DND-41 (cell line): ENCODE data around the gene PDE3B.
A peak's percentile ranks its signal among the peaks of the same experiment; 100 is the strongest.
"Not testable (repeated sequence)": the region's sequence is repeated elsewhere in the genome, so short reads cannot be mapped to it uniquely, and the experiment has no call there.

Source experiments
- ATAC-seq: fragments of 200-7000 bp; cut with Tn5 transposase; 3 replicates; pipeline ENCODE4 v1.9.1; 2021; ENCODE audit warnings: low read depth; ENCODE audit not compliant: insufficient read depth
- DNase-seq: peaks from one replicate; pipeline ENCODE4 v3.0.0-alpha.2; 2020
- H2AFZ ChIP-seq: 2 replicates; pipeline ENCODE4 v1.6.0; 2012; ENCODE audit warnings: low read depth, low read length
- H3K27ac ChIP-seq: 2 replicates; pipeline ENCODE4 v1.5.1; 2012; ENCODE audit warnings: low read length, inconsistent platforms
- H3K27me3 ChIP-seq: fragments of 200-600 bp; sonication (generic); 2 replicates; pipeline ENCODE4 v1.6.0; 2012; ENCODE audit warnings: low read length, mild to moderate bottlenecking, inconsistent platforms; ENCODE audit not compliant: insufficient read depth, poor library complexity
- H3K36me3 ChIP-seq: 2 replicates; pipeline ENCODE4 v1.5.1; 2012; ENCODE audit warnings: low read length, inconsistent platforms; ENCODE audit not compliant: insufficient read depth
- H3K4me1 ChIP-seq: 2 replicates; pipeline ENCODE4 v1.5.1; 2012; ENCODE audit warnings: mild to moderate bottlenecking, low read length; ENCODE audit not compliant: insufficient read depth
- H3K4me2 ChIP-seq: 2 replicates; pipeline ENCODE4 v1.6.0; 2012; ENCODE audit warnings: mild to moderate bottlenecking, moderate library complexity, low read length, inconsistent platforms; ENCODE audit not compliant: insufficient read depth
- H3K4me3 ChIP-seq, 2 experiments: fragments of 200-600 bp in 1 of 2; shearing (Covaris generic) in 1 of 2; 2 replicates each; pipeline ENCODE4 v1.5.1; 2012 to 2016; ENCODE audit warnings: inconsistent platforms in 2 of 2, low read length in 2 of 2, mild to moderate bottlenecking in 2 of 2, low read depth in 1 of 2, moderate library complexity in 1 of 2
- H3K79me2 ChIP-seq: 2 replicates; pipeline ENCODE4 v1.6.0; 2012; ENCODE audit warnings: low read length, inconsistent platforms; ENCODE audit not compliant: insufficient read depth
- H3K9ac ChIP-seq: 2 replicates; pipeline ENCODE4 v1.6.0; 2012; ENCODE audit warnings: low read depth, mild to moderate bottlenecking, inconsistent platforms, low read length, moderate library complexity
- H3K9me3 ChIP-seq: 2 replicates; pipeline ENCODE4 v1.5.1; 2012; ENCODE audit warnings: low read length, moderate library complexity, mild to moderate bottlenecking, inconsistent platforms; ENCODE audit not compliant: insufficient read depth, severe bottlenecking
- H4K20me1 ChIP-seq: 2 replicates; pipeline ENCODE4 v1.6.0; 2012; ENCODE audit warnings: low read length; ENCODE audit not compliant: insufficient read depth
- CTCF ChIP-seq: IDR thresholded peaks from 2 replicates; pipeline ENCODE4 v1.5.1; 2012; ENCODE audit warnings: borderline replicate concordance, low read length, moderate library complexity, mild to moderate bottlenecking; ENCODE audit not compliant: poor library complexity, severe bottlenecking; ENCODE audit errors: extremely low read depth
- EZH2 ChIP-seq: IDR thresholded peaks from 3 replicates; pipeline ENCODE4 v1.6.1; 2012; ENCODE audit warnings: borderline replicate concordance, low read depth, mild to moderate bottlenecking, moderate library complexity, low read length, inconsistent platforms; ENCODE audit not compliant: severe bottlenecking

PDE3B gene

GRCh38 chr11:14643697-14644225, at the start of gene PDE3B:
TSS of gene PDE3B (plus strand) at chr11:14643804. CDS start at chr11:14644076, 272 bp downstream.
- Histone ChIP-seq H3K36me3 (no peaks in the 10 kb centered on the region; the same call in 1 of the 2 replicates), H4K20me1 (peaks cover 14% of the 10 kb centered on the region; the same call in 1 of the 2 replicates), H2AFZ (peak within 1 kb of the TSS; percentile 67), H3K4me1 (peaks cover 80% of the 10 kb centered on the region), H3K4me3 (peak within 1 kb of the TSS; percentile 53 to 83), H3K79me2 (peaks cover 87% of the 10 kb centered on the region), H3K27me3 (no peaks in the 10 kb centered on the region), H3K9me3 (no peaks in the 10 kb centered on the region), H3K9ac (peak within 1 kb of the TSS; percentile 95), H3K4me2 (peak within 1 kb of the TSS; percentile 75), H3K27ac (peak within 1 kb of the TSS; percentile 78)
- DNase-seq (peak; percentile 74), ATAC-seq (peak; percentile 61)
- TF ChIP-seq EZH2, result no peak
- peak; percentile 36 for TF ChIP-seq CTCF

GRCh38 chr11:14595261-14595660, 48.3 kb upstream of the PDE3B start:
- H3K27ac ChIP-seq, result peak overlapping the region; percentile 36; the same call in 1 of the 2 replicates
- H3K36me3 ChIP-seq, H3K9ac ChIP-seq, ATAC-seq, H3K27me3 ChIP-seq, H4K20me1 ChIP-seq, H3K4me2 ChIP-seq, H2AFZ ChIP-seq, H3K79me2 ChIP-seq, H3K4me1 ChIP-seq, DNase-seq, H3K4me3 ChIP-seq, H3K9me3 ChIP-seq: not testable (repeated sequence)

- H3K79me2 ChIP-seq, result no peaks in the 10 kb centered on the region
- H3K36me3 ChIP-seq, result peaks cover 56% of the 10 kb centered on the region
- H3K9ac ChIP-seq, result no peak overlapping the region
- no peak overlapping the region for H3K27ac ChIP-seq
- peaks cover 8% of the 10 kb centered on the region for H3K9me3 ChIP-seq
- no peak overlapping the region for H3K4me3 ChIP-seq
- TF ChIP-seq EZH2 (no peak), CTCF (no peak)
- DNase-seq, result no peak
- ATAC-seq, result no peak
- no peak overlapping the region for H2AFZ ChIP-seq
- peaks cover 10% of the 10 kb centered on the region for H3K4me1 ChIP-seq
- no peaks in the 10 kb centered on the region for H3K27me3 ChIP-seq
- H4K20me1 ChIP-seq, result no peaks in the 10 kb centered on the region
- no peak overlapping the region for H3K4me2 ChIP-seq
Measured at GRCh38 chr11:14607713-14608112, 35.9 kb upstream of the PDE3B start.

- peaks cover 8% of the 10 kb centered on the region for H3K9me3 ChIP-seq
- DNase-seq (no peak), ATAC-seq (no peak)
- H3K27me3 ChIP-seq, result no peaks in the 10 kb centered on the region
- H3K79me2 ChIP-seq, result no peaks in the 10 kb centered on the region
- H4K20me1 ChIP-seq, result no peaks in the 10 kb centered on the region
- H3K4me1 ChIP-seq, result peaks cover 10% of the 10 kb centered on the region
- peaks cover 51% of the 10 kb centered on the region for H3K36me3 ChIP-seq
- no peak overlapping the region for H3K27ac ChIP-seq
- H3K4me2 ChIP-seq, result no peak overlapping the region
- no peak overlapping the region for H2AFZ ChIP-seq
- TF ChIP-seq CTCF, result no peak
- TF ChIP-seq EZH2, result no peak
- H3K9ac ChIP-seq, result no peak overlapping the region
- no peak overlapping the region for H3K4me3 ChIP-seq
Measured at GRCh38 chr11:14609902-14610301, 33.7 kb upstream of the PDE3B start.
